HG03571 (cell line): ENCODE data around the gene CD4.

Experiments
- ATAC-seq: cut with Tn5 transposase; IDR thresholded peaks from one replicate; pipeline ENCODE4 v1.9.1; 2021; ENCODE audit not compliant: unreplicated experiment

The CD4 gene

GRCh38 chr12:6827982-6828780, 38.9 kb downstream of the CD4 start, which contains the start of gene P3H3:
Gene P3H3 (plus strand): TSS chr12:6828407. CDS start chr12:6828441, 34 bp downstream.
- no peak for ATAC-seq

- no peak for ATAC-seq
Measured at GRCh38 chr12:6828781-6829535, 39.6 kb downstream of the CD4 start.

DNA sequence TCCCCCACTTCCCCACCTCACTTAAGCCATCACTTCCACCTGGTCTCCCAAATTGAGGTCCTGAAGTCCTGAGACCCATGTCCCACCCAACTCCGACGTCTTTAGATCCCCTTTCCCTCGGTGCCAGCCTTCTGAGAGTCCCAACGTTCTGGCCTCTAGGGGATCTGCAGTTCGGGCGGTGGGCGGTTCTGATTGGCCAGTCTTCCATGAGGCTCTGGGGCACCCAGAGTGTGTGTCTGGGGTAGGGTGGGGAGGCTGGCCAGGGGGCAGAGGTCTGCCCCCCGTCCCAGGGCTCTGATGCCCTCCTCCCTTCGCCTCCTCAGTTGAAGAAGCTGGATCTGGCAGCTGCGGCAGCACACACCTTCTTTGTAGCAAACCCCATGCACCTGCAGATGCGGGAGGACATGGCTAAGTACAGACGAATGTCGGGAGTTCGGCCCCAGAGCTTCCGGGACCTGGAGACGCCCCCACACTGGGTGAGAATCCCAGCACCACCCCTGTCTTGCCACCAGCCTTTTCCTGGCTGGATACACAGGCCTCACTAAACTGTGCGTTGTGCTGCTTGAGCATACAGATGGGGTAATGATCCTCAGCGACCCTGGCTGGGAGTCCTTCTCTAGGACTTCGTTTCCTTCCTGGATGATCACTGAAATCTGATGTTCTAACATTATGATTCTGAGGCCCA, 40.4 kb downstream of the CD4 start:
- no peak for ATAC-seq

DNA sequence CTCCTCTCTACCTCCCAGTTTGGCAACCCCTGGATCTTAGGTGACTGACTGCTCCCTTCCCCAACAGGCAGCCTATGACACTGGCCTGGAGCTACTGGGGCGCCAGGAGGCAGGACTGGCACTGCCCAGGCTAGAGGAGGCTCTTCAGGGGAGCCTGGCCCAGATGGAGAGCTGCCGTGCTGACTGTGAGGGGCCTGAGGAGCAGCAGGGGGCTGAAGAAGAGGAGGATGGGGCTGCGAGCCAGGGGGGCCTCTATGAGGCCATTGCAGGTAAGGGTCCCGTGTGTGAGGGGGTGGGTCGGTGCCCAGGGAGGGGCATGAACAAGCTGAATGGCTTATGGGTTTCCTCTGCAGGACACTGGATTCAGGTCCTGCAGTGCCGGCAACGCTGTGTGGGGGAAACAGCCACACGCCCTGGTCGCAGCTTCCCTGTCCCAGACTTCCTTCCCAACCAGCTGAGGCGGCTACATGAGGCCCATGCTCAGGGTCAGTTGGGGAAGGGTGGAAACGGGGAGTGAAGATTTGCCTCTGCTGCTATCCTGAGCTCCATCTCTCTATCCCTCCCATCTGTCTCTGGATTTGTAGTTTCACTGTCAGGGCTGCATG, 41.1 kb downstream of the CD4 start:
- ATAC-seq = no peak

GRCh38 chr12:6830999-6831398, 41.7 kb downstream of the CD4 start:
- ATAC-seq = no peak

GRCh38 chr12:6831450-6831995, 42.2 kb downstream of the CD4 start:
- ATAC-seq = no peak

DNA sequence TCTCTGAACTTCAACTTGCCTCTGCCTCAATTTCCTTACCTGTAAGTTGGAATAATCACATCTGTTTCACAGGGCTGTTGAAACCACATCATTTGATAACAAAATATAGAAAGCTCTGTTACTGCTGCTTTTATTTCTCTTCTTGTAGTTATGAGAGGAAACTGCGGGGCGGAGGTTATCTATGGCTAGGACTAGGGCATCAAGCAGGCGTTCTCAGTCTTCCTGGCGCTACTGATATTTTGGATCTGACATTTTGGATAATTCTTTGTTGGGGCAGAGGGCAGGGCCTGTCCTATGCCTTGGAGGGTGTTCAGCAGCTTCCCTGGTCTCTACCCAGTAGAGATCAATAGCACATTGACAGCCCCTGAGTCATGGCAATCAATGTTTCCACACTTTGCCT, 42.8 kb downstream of the CD4 start:
- ATAC-seq = no peak

DNA sequence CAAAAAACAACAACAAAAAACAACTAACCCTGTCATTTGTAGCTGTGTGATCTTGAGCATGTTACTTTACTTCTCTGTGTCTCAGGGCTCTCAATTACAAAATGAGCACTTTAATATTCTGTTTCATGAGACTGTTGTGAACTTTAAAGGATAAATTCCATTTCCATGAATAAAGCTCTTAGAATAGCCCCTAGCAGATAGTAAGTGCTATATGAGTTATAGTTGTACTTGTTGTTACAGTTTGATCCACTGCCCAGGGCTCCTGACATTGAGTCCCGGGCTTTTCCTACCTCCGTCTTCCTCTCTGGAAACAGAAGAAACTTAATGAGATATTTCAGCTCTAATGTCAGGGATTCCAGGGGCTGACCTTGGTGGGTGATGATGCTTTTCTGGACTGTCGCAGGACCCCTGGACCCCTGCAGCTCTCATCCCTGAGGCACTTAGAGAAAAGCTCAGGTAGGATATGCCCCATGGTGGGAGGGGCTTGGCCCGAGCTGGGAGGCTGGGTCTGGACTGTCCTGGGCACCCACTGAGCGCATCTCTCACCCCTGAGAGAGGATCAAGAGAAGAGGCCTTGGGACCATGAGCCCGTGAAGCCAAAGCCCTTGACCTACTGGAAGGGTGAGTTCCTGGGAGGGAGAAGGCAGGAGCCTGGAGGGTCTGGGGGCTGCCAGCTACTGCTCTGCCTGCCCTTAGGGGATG, 44.0 kb downstream of the CD4 start:
- ATAC-seq = no peak

DNA sequence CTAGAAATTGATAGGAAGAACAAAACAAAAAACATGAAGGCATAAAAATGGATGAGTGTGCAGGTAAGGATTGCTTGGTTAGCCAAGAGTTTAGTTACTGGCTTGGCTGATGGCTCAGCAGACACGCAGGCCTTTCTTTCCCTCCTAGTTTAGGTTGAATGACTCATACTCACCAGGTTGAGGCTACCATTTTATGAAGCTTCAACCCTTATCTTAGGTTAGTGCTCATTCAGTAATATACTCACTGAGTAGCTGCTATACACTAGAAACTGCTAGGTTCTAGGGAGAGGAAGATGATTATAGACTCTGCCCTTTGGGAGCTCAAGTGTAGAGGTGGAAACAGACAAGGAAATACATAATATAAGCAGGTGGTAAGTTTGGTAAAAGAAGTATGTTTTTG, 44.9 kb downstream of the CD4 start:
- no peak for ATAC-seq

GRCh38 chr12:6834873-6835272, 45.5 kb downstream of the CD4 start:
- ATAC-seq = no peak

DNA sequence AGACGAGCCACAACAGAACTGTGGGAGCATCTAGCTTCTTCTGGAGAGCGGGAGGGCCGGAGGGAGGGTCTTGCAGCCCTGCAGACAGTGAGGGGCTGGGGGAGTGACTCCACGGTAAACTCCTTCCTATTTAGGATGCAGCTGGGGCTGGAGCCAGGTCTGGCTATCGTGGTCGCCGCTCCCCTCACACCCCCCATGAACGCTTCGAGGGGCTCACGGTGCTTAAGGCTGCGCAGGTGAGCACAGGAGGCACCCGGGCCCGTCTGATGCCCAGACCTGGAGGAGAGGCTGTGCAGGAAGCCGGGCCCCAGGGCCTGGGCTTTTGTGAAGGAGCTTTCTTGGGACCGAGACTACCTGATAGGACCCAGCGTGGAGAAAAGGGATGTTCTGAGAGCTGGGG, 47.5 kb downstream of the CD4 start:
- ATAC-seq = no peak

DNA sequence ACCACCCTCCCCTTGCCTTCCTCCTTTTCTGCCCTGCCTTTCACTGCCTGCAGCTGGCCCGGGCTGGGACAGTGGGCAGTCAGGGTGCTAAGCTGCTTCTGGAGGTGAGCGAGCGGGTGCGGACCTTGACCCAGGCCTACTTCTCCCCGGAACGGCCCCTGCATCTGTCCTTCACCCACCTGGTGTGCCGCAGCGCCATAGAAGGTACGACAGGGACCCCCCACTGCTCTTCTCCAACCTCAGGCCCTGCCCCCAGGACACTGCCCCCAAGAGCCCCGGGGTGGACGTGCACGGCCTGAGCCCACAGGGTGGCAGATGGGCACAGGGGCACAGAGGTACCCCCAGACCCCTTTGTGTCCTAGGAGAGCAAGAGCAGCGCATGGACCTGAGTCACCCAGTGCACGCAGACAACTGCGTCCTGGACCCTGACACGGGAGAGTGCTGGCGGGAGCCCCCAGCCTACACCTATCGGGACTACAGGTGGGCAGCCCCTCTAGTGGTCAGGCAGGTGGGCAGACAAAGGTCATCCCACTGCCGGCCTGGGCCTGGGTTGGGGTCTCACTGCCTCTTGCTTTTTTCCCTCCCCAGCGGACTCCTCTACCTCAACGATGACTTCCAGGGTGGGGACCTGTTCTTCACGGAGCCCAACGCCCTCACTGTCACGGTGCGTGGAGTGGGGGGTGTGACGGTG, 48.2 kb downstream of the CD4 start:
- ATAC-seq = no peak

- ATAC-seq = no peak
Measured at GRCh38 chr12:6838854-6839253, 49.5 kb downstream of the CD4 start.

DNA sequence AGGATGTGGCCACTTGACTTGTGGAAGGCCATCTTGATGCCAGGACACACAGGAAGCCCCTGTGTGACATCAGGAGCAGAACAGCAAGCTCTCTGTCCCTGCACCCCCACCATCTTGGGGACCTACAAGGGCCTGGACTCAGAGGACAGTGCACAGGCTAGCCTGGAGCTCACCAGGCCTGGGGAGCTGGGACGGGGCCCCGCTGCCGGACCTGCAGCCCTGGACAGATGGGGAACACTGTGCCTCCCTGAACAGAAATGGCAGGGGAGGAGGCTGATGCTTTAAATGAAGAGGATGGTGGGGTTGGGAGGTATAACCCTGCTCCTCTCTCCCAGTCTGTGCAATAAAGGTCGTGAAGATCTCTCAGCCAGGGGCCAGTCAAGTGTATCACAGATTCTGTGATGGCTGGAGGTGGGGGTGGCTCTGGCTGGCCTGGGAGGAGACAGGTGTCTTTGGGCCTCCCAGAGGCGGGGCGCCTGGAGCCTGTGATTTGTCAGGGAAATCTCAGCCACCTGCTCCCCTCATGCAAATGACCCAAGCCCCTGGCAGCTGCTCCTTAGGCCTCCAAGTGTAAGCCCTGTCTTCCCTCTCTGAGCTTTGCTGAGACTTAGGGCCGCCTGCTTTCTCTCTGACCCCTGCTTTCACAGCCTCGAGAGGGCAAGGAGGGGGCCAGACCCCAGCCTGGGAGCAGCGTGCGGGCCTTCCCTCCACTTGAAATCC, 50.3 kb downstream of the CD4 start:
- peak; percentile 70 for ATAC-seq

DNA sequence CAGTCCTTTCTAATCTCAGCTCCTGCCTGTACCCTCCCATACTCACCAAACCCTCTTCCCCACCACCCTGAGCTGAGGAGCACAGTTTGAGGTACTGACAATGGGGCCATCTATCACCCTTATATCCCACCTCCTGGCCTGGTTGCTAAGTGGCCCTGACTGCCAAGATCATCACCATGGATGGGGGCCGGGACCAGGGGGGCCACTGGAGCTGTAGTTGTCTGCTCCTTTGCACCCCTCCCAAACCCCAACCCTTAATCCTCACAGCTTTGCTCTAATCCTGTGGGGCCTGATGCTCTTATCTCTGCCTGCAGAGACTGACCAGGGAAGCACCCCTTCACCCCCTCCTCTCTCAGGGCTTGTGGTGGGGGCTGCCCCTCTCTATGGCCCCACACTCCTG, 51.0 kb downstream of the CD4 start:
- ATAC-seq = no peak

GRCh38 chr12:6840761-6841515, 51.6 kb downstream of the CD4 start, which contains the start of gene GNB3:
Gene GNB3 (plus strand): TSS chr12:6840925. CDS start chr12:6841288, 363 bp downstream.
- ATAC-seq = no peak

DNA sequence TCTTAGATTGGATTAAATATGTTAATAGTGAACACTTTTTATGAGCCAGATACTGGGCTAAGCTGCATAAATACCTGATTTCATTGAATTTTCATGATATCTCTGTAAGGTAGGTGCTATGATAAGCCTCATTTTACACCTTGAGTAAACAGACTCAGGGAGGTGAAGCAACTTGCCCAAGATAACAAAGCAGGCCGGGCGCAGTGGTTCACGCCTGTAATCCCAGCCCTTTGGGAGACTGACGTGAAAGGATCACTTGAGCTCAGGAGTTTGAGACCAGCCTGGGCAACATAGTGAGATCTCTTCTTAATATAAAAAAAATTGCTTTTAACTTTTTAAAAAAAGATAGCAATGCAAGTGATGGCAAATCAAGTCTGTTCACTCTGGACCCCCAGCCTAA, 52.7 kb downstream of the CD4 start:
- ATAC-seq = no peak

DNA sequence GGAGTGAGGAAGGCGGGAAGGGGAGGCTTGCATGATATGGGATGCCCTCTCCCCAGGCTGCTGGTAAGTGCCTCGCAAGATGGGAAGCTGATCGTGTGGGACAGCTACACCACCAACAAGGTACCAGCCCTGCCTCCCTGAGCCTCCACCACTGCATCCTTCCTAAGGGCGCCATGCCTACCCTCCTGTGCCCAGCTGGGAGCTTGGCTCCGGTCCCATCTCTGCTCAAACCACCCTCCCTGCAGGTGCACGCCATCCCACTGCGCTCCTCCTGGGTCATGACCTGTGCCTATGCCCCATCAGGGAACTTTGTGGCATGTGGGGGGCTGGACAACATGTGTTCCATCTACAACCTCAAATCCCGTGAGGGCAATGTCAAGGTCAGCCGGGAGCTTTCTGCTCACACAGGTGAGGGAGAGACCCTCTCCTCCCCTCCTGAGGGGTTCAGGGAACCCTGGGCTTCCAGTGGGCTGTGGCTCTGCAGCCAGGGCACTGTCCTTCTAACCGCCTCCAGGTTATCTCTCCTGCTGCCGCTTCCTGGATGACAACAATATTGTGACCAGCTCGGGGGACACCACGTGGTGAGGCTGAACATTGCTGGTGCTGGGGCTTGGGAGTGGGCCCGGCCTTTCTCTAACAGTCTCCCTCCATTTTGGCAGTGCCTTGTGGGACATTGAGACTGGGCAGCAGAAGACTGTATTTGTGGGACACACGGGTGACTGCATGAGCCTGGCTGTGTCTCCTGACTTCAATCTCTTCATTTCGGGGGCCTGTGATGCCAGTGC, 54.0 kb downstream of the CD4 start:
- no peak for ATAC-seq
